GM19025 (cell line): ENCODE measurements around the gene FBXO17.
"Not testable (repeated sequence)": the region's sequence is repeated elsewhere in the genome, so short reads cannot be mapped to it uniquely, and the experiment has no call there.

Experiments
- ATAC-seq: cut with Tn5 transposase; IDR thresholded peaks from one replicate; pipeline ENCODE4 v1.9.1; 2021; ENCODE audit warnings: mild to moderate bottlenecking, low read depth, moderate library complexity; ENCODE audit not compliant: unreplicated experiment

Gene FBXO17

DNA sequence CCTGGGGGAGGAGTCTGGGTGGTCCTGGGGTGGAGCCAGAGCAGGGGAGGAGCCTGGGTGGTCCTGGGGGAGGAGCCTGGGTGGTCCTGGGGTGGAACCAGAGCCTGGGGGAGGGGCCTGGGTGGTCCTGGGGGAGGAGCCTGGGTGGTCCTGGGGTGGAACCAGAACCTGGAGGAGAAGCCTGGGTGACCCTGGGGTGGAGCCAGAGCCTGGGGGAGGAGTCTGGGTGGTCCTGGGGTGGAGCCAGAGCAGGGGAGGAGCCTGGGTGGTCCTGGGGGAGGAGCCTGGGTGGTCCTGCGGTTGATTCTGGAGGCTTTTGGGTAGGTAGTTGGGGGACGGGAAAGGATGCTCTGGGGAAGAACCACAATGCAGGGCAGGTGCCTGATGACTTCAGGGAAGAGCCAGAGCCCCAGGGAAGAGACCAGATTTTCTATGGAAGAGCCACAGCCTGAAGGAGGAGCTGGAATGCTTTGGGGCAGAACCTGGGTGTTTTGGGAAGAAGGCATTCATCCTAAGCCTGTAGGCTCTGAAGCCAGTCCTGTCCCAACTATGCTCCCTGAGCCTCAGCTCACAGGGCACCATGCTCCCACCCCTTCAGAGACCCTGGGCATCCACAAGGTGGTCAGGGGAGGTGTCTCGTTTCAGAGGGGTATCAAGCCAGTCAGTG lies 29.8 kb downstream of the FBXO17 start:
- ATAC-seq = no peak

DNA sequence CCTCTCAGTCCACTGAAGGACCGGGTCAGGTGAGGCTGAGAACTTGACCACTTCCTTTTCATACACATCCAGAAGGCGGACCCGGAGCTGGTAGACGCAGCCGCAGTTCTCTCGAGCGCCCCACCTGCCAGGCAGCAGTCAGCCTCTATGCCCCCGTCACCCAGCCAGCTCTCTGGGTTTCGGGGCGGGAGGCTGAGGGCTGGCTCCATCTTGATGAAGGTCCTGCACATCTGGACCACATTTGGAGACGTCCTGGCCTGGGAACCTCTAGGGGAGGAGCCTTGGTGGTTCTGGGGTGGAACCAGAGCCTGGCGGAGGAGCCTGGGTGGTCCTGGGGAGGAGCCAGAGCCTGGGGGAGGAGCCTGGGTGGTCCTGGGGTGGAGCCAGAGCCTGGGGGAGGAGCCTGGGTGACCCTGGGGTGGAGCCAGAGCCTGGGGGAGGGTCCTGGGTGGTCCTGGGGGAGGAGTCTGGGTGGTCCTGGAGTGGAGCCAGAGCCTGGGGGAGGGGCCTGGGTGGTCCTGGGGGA lies 30.5 kb downstream of the FBXO17 start:
- no peak for ATAC-seq

DNA sequence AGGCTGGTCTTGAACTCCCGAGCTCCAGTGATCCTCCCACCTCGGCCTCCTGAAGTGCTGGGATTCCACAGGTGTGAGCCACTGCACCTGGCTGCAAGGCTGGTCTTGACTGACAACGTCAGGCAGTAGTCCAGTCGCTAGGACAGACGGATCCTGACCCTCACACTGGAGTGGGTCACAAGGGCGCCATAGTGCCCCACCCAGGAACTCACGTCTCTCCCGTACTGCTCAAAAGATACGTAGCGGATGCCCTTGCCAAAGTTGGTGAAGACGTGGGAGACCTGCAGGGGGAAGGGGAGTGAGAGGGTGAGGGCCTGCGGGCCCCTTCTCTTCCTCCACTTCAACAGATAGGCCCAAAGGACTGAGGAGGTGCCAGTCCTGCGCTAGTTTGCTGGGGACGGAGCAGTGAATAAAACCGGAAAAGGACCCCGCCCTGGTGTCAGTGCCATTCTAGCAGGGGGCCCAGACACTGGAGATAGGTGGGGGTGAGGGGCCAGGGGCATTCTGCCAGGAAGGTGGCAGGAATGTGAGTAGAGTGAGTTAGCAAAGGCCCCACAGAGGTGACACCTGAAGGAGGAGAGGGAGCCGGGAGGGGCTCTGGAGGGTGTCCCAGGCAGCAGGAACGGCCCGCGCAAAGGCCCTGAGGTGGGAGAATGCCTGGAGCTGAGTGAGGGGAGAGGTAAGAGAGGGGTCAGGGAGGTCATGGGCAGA lies 32.9 kb downstream of the FBXO17 start:
- no peak for ATAC-seq

DNA sequence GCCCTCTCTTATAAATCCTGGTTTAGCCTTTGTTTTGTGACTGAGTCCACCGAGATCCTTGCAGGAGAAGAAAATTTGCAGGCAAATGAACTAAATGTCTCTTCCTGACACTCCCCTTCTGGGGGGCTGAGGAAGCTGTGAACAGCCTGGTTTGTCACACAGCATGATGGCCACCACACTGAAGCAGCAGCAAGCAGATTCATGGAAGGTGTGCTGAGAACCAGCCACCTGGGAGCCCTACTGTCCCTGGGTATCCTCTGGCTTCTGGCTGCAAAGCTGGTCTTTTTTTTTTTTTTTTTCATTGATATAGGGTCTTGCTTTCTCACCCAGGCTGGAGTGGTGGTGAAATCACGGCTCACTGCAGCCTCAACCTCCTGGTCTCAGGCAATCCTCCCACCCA lies 33.6 kb downstream of the FBXO17 start:
- no peak for ATAC-seq

DNA sequence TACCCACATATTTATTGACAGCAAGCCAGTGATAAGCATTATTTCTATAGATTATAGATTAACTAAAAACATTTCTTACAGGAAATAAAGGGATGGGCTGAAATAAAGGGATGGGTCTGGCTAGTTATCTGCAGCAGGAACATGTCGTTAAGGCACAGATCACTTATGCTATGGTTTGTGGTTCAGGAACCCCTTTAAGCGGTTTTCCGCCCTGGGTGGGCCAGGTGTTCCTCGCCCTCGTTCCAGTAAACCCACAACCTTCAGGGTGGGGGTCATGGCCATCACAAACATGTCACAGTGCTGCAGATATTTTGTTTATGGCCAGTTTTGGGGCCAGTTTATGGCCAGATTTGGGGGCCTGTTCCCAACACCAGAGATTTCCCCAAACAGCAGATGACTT lies 34.1 kb downstream of the FBXO17 start:
- ATAC-seq = not testable (repeated sequence)

DNA sequence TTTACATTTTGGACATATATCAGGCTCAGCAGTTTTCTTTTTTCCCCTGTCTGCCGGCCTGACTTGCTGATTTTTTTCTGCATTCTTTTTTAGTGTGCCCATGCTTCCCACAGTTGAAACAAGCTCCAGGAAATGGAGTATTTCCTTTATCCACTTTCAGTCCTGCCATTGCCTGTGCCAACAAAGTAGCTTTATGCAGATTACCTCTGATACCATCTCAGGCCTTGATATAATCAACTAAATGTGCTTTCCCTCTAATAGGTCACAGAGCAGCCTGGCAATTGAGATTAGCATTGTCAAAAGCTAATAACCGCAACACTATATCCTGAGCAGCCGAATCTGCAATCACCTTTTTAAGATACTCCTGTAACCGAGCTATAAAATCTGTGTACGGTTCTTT lies 35.6 kb downstream of the FBXO17 start:
- ATAC-seq = no peak

DNA sequence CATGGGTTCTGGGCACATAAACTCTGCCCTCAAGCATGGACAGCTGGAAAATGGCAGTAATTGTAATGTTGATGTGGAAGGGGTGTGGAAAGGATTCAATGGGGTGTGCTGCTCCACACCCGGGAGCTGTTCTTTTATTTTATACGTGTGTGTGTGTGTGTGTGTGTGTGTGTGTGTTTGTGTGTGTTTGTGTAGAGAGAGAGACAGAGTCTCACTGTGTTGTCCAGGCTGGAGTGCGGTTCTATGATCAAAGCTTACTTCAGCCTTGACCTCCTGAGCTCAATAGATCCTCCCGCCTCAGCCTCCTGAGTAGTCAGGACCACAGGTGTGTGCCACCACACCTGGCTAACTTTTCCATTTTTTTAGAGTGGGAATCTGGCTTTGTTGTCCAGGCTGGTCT lies 42.0 kb downstream of the FBXO17 start:
- ATAC-seq = no peak

DNA sequence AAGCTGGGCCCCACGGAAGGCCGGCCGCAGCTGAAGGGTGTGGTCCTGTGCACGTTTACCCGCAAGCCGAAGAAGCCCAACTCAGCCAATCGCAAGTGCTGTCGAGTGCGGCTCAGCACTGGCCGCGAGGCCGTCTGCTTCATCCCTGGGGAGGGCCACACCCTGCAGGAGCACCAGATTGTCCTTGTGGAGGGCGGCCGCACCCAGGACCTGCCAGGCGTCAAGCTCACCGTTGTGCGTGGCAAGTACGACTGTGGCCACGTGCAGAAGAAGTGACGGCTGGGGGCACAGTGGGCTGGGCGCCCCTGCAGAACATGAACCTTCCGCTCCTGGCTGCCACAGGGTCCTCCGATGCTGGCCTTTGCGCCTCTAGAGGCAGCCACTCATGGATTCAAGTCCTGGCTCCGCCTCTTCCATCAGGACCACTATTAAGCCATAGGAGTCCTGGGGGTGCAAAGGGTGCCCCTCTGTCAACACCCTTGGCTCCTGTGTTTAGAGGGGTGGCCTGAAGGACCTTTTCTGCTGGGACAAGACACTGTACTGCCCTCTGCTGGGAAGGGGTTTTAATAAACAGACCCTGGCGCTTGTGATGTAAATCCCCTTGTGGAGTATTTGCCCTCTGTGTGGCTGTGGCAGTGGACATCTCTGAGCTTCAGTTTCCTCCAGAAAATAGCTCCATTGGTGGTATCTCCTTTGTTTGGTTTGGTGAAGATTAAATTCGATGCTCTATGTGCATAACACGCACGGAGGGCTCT lies 42.9 kb downstream of the FBXO17 start:
- ATAC-seq = no peak

DNA sequence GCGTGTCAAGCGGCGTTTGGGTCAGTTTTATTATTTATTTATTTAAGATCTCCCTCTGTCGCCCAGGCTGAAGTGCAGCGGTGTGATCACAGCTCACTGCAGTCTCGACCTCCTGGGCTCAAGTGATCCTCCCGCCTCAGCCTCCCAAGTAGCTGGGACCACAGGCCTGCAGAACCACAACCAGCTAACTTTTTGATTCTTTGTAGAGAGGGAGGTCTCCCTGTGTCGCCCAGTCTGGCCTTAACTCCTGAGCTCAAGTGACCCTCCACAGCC lies 44.1 kb downstream of the FBXO17 start:
- no peak for ATAC-seq

DNA sequence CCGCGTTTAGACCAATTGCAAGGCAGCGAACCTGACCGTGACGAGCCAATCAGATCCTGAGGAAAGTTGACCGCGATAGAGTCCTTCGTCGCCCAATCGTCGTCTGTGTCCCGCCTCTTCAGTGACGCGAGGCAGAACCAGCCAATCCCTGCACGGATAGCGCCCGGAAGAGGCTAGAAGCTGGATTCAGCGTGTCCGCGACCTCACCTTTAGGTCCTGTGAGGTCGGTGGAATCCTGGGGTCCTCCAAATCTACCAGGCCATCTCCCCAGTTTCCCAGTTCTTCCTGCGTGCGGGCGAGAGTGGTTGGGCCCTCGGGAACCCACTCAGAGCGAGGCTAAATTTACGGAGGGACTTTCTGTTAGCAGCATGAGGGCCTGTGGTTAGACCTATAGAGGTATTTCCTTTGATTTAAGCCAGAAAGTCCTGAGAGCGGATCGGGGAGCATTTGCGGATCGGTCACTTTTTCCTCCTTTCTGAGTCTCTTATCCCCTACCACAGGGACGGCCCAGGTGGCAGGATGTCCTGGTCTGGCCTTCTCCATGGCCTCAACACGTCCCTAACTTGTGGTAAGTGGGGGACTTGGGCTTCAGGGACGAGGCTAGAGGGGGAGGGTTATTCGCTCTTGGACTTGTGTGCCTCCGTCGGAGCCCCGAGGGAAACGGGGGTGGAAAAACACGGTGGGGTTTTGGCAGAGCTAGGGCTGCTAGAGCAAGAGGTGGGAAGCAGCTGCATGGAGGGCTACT lies 44.6 kb downstream of the FBXO17 start, which contains the start of gene MRPS12:
TSS of gene MRPS12 (plus strand) at position 169 of the 745 bp plus-strand sequence. CDS start at position 520, 351 bp downstream.
- peak; percentile 93 for ATAC-seq

DNA sequence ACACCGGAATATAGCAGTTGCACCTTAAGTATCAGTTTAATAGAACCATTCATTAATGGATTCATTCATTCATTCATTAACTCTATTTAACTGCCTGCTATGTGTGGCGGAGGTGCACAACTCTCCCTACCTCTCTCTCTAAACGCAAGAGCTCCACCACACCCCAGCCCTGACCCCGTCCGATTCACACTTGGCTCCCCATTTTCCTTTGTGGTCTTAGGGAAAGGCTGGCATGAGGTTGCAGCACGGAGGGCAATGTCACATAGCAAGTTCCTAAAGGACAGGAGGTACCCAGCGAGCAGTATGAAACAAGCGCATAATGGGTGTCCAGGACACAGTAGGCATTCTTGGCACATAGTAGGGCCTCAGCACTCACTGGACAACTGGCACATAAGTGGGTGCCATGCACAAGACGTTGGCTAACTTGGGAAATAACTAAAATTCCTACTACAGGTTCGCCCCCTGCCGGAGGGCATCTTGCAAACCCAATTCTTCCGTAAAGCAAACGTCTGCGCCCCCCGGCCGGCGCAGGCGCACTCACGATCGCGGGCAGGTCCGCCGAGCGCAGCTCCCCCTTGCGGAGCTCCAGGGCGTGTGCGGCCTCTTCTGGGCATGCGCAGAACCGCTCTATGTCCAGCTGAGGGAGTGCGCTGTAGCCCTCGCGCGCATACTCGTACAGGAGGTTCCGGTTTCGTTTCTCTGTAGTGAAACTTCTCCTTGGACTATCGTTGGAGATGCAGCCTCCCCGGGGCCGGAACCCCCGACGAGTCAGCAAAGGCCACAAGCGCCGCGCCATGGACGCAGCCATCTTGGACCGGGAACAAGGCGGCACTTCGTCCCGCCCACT lies 45.4 kb downstream of the FBXO17 start, which contains the start of gene SARS2:
TSS of gene SARS2 (minus strand) at position 835 of the 847 bp plus-strand sequence. CDS start at position 808, 27 bp downstream.
- ATAC-seq = peak; percentile 51

DNA sequence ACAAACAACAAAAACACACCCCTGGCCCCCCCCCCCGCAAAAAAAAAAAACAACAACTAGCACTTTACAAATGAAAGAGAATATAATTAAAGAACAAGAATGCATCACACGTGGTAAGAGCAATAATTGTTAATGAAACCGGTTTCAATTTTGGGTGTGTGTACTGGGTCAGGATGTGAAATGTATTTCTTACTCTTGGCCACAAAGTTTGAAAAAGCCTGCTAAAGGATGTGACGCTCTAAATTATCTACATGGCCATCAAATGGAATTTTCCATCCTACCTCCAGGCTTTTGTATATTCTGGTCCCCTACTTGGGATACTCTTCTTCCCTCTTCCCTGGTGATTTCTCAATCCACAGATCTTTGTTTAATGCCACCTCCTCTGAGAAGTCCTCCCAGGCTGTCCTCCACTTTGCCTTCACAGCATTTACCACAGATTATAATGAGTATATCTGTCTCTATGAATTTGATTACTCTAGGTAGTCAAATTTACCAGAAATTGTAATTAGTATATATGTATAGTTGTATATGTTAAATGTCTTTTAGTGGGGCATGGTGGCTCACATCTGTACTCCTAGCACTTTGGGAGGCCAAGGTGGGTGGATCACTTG lies 47.0 kb downstream of the FBXO17 start:
- ATAC-seq = no peak

DNA sequence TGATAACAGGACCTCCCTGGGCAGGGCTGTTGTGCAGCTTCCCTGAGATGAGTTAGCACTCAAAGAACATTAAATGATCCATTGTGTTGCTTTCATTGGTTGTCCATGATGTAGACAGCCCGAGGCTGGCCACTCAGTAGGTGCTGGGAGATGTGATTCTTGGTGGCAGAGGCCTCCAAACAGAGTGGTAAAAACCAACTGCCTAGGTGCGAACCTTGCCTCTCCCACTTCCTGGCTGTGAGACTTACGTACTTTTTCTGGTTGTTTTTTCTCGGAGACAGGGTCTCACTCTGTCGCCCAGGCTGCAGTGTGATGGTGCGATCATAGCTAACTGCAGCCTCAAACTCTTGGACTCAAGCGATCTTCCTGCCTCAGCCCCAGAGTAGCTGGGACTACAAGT lies 51.2 kb downstream of the FBXO17 start:
- no peak for ATAC-seq

DNA sequence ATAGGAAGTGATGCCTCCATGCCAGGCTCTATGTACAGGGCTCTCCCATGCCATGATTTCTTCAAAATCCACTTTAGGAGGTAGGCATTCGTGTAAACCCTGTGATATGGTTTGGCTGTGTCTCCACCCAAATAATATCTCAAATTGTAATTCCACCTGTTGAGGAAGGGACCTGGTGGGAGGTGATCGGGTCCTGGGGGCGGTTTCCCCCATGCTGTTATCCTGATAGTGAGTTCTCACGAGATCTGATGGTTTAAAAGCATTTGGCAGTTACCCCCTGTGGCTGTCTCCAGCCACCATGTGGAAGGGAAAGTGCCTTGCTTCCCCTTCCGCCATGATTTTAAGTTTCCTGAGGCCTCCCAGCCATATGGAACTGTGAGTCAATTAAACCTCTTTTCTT lies 53.1 kb downstream of the FBXO17 start:
- no peak for ATAC-seq

DNA sequence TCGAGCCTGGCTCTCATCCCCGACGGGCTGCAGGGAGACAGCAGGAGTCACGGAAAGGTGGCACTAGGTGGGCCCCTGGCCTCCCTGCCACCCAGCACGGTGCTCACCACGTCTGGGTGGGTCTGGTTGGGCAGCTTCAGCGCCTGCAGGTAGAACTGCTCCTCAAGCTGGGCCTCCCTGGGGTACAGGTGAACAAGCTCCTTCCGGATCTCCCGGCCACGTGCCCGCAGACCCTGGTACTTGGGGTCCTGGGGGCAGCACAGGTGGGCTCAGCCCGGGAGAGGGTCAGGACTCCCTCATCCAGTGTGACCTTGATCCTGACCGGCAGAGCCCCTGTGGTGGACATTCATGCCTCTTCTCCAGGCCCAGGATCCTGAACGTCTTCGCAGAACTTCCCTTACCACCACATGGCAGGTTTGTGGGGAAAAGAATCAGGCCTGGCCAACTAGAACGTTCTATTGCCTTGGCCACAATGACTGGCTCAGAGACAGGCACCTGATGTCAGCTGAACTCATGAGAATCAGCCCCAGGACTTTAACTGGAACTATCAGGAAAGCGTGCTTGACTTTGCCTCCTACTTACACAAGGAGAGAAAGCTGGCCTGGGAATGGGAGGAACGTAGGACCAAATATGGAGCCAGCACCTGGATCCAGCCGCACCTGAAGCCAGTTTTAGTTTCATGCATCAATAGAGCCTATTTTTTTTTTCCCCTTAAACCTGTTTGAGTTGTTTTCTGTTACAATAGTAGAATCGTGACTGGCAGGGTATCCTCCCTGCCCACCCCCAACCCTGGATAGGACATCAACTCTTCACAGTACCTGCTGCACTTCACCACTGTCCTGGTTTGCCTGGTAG lies 53.9 kb downstream of the FBXO17 start:
- ATAC-seq = no peak

DNA sequence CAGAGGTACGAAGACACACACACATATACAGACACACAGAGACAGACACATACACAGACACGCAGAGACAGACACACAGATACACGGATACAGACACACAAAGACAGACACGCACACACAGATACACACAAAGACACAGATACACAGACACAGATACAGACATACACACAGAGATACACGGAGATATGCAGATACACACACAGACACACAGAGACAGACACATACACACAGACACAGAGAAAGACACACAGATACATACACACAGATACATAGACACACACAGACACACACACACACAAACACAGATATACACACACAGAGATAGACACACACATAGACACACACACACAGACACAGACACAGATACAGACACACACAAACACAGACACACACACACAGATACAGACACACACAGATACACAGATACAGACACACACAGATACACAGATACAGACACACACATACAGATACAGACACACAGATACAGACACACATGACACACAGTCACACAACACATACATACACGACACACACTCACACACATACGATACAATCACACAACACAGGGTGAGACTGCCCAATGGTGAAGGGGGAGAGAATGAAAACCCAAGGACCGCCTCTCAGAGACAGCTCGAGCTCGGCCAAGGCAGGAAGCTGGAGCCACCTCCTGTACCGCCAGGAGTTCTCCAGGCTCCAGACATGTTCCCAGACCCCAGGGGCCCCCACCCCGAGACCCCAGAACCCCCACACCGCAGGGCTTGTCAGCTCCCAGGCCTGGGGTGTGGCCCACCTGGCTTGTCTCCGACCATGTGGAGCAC lies 54.7 kb downstream of the FBXO17 start:
- ATAC-seq = no peak

DNA sequence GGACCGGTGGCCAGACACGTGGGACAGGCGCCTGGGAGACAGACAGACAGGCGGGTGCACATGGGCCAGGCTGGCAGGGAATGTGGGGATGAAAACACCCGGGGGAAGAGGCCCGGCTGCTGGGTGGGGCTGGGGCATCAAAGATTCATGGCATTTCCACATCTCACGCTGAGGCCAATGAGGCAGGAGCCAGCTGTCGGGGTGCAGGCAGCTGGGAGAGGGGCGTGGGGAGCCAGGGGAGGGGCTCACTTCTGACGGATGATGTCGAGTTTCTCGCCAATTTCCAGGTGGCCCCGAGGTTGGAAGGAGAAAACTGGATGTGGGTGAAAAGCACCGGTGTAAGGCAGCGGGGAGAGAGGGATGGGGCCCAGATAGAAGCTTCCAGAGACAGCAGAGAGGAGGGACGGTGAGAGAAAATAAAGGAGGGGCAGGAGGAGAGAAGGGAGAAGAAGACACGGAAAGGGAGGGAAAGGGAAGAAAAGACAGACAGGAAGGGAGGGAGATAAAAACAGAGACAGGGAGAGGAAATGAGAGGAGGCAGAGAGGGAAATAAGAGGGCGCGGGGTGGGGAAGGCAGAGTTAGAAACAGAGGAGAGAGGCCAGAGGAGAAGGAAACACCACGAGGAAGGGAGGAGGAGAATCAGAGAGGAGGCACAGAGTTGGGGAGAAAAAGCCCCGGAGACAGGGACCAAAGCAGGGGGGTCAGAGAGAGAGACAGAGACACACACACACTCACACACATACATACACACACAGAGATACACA lies 55.5 kb downstream of the FBXO17 start:
- no peak for ATAC-seq
